RKO (cell line): Measurements from ENCODE around the gene STUM.

ENCODE experiments used
- DNase-seq: peaks from one replicate; pipeline ENCODE4 v3.0.0-alpha.2; 2016; ENCODE audit warnings: low spot score

STUM gene

DNA sequence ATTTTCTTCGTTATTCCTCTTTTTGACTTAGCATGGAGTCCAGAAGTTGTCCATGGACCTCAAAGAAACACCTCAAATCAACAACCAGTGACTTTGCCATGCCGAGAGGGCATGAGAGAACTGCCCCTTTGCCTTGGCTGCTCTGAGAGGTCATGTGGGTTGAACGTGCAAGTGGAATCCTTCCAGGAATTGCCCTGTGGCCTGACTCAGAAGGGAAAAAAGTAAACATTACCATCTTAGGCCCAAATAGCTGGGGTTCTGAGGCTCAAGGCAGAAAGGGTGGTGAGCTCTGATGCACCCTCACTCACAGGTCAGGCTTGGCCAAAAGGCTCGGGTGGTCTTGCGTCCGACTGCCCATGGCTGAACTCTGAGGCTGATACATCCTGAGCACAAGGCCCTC is 15.1 kb downstream of the STUM start:
- DNase-seq, result no peak

DNA sequence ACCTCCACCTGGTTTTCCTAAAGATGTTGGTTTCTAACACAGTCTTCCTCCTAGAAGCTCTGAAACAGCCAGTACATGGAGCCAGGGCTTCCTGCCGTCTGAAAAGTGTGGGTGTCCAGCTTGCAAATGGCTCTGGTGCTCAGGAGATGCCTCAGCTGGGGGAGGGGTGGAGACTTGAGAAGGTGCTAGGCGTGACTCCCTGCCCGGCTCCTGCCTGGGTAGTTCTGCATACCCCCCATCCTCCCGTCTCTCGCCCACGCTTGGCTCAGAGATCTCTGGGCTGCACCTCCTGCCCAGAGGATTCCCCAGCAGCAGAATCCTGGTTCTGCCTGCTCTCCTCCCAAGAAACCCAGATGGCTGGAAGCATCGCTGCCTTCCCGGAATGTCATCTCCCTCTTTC is 16.9 kb downstream of the STUM start:
- DNase-seq, result no peak

DNA sequence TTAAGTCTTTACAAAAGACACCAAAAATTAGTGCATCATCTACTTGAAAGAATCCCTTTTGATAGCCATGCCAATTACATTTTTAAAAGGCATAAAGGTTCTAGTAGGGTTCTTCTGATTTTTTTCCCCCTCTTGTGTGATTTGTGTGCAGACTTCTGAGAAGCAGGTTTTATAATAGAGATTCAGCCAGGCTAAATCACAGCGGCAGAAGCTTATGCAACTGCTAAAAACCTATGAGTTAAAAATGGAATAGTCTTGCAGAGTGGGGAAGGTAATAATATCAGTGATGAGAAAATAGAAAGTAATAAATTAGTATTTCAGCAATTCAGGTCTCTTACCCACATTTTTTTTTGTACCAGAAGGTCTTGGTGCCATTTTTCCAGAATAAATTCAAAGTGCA is 17.7 kb downstream of the STUM start:
- no peak for DNase-seq

DNA sequence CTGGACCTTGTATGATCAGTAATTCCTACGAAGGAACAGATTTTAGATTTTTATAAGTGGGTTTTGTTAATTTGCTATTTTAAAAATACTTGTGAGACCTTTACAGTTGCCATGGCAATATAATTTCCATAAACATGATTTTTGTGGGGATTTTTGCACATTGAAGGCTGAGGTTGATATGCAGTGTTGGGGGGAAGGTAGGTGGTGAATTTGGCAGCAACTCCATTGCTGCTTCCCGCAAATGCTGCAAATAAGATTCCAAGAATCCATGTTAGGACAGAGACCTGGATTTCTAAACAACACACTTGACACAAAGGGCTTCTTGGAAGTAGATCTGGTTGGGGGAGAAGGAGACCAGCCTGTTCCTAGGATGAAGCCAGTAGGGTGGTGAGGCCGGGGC is 18.2 kb downstream of the STUM start:
- DNase-seq, result no peak

DNA sequence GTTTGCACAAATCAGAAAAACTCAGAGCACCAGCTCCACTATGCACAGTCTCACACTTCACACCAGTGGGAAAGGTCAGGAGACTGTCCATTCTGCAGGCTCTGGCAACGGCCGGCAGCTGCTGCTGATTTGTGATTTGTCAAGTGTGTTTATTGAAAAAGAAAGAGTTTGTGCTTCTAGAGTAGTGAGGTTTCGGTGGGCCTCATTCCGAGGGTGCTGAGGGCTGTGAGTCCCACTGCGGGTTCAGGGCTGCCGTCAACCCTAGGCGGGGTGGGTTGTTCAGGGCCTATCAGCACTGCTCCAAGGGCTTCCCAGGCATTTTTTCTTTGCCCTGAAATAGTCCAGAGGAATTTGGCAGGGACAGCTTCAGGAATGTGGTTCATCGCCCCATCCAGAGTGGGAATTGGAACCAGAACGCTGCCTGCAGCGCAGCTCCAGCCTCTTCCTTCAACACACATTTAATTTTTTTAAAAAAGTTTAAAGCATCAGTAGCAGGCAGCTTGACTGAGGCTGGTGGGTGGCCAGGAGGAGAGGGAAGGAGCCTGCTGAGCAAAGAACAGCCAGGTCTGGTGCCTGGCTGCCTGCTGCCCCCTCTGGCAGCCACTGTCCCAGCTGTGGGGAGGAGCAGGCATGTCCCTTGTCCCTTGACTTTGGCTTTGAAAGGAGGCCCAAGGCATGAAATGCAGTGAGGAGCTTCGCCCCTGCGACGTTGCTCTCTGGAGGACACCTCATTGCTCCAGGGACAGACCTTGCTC is 19.7 kb downstream of the STUM start:
- DNase-seq, result no peak

DNA sequence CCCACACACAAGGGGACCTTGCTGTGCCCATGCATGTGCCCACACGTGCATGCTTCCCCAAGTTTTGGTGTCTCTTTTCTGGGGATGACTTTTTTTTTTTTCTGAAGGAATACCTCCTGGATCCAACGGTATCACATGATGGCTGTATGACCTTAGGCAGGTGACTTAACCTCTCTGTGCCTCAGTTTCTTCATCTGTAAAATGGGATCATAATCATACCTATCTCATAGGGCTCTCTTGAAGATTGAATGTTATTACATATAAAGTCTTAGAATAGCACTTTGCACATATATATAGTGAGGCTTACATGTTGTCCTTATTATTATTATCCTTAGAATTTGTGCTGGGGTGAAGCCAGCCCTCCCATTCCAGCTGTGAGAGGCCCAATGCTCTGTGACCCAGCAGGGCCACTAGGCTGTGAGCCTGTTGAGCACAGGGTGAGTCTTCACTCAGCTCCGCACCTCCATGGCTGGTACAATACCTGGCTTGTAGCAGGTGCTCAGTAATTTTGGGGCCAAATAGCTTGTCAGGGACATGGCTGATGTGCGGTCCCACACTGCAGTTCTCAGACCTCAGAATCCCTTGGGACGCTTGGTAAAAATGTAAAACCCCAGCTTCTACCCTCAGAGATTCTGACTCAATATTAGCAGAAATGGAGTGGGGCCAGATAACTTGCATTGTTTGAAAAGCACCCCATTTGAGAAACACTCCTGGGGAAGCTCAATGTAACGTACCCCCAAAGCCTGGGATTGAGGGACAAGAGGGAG is 20.6 kb downstream of the STUM start:
- DNase-seq, result no peak

DNA sequence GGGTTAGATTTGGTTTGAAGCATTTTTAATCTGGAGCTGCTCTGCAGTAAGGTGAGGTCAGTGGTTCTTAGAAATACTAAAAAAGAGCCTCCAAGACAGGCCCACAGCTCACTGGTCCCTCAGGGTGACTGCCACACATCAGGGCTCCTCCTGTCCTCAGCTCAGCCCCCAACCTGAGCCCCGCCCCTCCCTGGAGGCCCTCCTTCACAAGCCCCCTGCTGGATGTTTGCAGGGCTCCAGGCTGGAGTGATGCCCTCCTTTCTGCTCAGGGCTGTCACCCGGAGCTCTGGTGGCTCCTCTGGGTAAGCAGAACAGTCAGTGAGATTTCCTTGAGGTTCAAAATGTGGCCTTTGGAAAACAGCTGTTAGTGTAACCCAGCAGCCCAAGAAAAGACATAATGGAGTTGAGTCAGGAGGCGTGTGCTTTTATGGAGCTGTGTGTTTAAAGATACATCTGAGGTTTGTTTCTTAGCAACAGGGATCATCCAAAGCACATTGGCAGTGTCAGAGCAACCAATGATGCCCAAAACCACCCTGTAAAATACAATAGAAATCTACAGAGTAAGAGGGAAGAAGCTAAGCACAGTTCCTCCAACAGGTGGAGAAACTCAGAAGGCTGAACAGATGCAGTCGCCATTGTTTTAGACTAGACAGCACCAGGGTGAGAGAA is 21.4 kb downstream of the STUM start:
- DNase-seq, result peak; percentile 21

DNA sequence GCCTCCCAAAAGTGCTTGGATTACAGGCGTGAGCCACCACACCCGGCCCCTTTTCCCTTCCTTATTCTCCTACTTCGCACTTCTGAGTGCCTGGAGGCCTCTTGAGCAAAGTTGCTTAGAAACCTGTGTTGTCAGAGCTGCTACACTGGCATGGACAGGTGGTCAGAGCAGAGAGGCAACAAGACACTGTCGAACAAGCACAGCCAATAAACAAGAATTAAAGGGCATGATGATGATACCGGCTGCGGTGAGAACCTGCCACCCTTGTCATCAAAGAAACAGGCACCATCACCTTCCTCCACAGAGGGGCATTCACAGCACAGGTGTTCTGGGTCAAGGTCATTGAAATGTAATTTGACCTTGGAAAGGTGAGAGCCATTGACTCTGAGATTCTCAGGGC is 23.3 kb downstream of the STUM start:
- no peak for DNase-seq

DNA sequence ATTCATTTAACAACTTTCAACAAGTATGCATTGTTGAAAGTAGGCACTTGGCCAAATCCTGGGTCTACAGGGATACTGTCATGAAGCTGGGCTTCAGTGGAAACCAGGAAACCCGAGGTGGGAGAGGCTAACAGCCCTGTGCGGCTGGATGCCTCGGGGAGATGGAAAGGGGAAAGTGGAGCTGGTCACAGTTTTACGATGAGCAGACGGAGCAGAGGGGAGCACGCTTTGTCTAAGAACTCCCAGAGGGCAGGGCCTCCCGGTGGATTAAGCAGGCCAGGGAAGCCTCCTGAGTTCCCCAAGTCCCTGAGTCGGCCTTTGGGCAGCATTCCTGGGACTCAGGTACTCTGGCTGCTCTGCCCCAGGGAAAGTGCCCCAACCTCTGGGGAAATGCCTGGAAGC is 23.8 kb downstream of the STUM start:
- DNase-seq, result no peak

DNA sequence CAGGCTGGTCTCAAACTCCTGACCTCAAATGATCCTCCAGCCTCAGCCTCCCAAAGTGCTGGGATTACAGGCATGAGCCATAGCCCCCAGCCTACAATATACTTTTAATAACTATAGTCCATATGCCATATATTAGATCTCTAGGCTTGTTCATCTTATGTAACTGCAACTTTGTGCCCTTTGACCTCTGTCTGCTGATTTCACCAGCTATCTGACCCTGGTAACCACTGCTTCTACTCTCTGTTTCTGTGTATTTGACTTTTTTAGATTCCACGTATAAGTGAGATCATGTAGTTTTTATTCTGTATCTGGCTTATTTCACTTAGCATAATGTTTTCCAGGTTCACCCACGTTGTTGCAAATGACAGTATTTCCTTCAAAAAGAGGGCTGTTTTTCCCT is 25.5 kb downstream of the STUM start:
- no peak for DNase-seq

DNA sequence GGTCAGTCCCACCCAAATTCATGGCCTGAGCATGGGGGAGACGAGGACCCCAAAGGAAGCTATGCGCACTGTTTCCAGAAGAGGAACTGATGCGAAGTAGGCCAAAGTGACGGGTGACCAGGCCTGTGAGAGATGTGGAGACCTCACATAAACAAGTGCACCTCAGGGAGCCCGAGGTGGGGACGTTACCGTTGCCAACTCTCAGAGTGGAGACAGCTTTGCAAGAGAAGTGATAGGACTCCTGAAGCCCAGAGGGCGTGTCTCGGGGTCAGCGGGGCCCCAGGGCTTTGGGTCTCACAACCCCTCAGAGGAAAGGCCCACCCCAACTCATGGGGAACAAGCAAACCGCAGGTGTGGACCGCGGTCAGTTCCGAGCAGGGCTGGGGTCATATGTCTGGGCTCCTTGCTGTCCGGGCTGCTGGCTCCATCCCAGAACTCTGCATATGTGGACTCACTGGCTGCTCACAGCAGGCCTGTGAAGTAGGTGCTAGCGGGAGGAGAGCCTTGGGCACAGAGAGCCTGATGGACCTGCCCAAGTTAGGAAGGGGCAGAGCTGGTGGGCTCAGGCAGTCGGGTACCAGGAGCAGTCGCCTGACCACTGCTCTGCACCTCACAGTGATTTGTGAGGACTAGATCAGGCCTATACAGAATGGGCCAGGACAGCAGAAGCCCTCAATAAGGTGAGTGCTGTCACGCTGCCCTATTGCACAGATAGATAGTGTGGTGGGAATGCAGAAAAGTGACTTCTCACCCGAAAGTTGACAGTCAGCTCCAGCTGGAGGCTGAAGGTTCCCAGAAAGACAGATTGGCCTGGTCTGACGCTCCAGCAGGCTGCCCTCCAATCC is 26.2 kb downstream of the STUM start:
- DNase-seq, result no peak

DNA sequence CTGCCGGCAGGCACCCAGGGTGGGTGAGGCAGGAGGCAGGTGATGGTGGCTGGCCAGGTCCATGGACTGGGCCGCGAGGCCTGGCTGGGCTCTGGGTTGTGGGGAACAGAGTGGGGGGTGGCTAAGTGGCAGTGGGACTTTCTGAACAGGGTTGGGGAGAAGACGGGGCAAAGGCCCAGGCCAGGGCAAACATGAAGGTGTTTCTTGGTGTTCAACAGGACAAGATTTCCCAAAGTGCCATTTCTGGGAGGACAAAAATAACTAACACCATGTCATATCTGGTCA is 26.8 kb downstream of the STUM start:
- DNase-seq, result no peak

DNA sequence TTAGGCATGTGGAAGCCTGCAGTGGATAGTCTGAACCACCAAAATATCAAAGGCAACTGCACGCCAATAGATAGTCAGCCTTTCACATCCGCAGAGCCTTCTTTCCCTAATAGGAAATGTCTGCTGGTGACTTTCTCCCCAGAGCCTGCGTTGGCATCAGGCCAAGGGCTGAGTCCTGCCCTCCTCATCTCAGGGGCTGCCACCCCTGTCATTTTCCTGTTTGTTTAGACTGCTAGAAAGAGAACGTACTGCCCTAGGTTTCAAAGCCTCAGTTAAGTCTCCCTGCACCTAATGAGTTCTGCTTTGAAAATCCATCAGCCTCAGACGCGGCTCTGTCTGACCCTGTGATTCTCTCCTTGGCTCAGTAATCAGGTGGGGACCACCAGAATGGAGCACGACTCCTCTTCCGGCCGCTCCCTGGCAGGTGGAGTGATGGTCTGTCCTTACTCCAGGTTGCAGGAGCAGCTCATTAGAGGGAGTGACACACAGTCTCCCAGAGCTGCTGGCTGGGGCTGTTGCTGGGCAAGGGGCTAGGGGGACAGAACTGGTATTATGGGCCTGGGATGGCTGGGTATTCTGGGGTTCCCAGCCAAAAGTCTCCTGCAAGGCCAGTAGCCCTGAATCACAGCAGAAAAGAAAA is 27.3 kb downstream of the STUM start:
- DNase-seq, result no peak

DNA sequence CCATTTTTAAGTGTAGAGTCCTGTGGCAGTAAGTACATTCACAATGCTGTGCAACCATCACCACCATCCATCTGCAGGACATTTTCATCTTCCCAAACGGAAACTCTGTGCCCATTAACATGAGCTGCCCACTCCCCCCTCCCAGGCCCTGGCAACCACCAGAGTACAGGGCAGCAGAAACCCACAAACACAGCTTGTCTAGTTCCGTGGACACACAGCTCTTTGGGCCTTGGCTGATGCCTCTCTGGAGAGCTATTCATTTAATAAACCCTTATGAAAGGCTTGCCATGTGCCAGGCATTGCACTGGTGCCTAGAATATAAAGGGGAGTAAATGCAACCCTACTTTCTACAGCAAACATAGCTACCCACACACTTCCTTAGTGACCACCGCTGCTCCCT is 28.0 kb downstream of the STUM start:
- DNase-seq, result no peak

DNA sequence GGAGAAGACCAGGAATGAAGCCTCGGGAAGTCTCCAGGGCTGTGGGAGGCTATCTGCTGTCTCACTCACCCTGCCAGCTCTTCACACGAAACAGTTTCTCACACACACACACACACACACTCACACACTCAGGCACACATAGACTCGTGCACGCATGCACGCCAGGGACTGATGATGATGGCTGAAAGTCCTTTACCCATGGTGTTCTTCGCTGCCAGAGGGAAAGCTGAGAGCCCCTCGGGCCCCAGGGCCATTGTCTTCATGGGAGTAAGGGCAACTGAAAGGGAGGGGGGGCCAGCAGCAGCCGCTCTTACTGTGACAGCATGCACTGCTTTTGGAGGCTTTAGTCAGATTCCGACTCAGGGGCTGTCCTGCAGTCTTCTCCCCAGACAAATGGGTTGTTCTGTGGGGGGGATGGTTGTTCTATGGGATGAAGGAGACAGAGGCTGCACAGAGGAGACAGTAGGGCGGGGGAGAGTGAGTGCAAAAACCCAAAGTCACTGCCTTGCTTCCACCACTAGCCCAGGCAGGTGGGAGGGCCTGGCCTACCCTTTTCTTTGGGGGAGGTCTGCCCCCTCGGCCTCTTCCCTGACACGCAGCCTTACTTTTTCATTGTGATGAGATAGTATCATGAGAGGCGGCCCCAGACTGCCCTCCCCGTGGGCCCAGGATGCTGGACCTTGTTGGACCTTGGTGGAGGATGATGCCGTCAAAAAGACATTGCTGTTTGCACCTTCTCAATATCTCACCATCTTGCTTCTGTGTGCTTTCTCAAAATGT is 29.0 kb downstream of the STUM start:
- DNase-seq, result no peak

DNA sequence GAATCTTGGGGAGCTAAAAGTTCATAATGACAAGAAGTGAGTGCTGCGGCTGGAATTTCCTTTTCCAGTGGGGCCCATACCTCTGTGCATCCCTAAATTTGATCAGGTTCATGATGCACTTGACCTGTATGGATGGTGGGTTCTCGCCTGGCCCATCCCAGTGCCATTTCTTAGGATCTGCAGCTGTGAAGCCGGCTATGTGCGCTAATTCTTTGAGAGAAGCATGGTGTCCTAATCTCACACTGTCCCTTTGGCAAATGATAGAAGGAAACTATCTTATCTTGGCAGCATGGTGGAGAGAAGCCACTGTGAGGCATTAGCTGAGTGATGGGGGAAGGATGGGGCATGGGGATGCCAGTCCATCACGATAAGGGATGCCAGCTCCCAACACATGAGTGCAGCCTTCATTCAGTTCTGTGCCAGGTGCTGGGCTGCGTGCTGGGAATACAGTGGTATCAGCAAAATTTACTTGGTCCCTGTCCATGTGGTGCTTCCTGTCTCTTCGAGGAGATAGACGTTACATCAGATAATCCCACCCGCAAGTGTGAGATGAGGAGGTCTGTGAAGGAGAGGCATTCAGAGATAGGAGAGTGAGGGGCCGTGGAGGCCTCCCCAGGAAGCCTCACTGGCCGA is 30.5 kb downstream of the STUM start:
- no peak for DNase-seq

DNA sequence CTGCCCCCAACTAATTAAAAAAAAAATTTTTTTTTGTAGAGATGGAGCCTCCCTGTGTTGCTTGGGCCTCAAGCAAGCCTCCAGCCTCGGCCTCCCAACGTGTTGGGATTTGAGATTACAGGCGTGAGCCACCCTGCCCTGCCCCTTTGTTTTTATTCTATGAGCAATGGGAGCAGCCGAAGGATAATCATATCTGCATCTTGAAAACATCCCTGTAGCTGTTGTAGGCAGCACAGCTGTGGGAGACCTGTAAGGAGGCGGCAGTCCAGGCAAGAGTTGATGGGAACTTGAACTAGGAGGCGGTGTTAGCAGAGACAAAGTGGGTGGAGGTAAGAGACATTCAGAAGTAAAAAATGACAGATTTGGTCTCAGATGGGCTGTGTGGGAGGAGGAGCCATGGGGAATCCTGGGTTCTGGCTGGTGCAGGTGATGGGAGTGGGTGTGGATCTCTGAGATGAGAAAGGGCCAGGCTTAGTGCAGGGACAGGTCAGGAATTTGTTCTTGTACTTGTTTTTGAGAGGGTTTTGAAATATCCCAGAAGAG is 31.3 kb downstream of the STUM start:
- no peak for DNase-seq

DNA sequence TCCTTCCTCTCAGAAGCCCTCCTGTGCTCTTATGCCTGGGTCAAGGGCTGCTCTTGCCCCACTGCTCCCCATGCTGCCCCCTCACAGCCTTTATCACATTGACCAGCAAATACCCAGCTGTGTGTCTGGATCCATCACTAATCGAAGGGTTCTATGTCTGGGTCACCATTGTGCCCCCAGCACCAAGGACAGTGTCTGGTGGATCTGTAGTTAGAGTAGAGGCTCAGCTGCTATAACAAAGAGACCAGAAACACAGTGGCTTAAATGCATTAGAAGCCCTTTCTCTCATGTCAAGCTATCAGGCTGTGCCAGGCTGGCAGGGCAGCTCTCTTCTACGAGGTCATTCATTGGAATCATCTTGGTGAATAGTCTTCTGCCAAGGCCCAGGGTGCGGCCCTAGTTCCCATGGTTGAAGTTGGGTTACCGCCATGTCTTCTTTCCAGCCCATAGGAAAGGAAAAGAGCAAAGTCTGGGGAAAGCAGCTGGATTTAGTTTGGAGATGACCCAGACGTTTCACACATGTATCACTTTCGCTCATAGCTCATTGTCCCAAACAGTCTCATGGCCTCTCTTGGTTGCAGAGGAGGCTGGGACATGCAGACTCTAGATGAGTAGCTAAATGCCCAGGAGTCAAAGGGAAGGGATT is 32.2 kb downstream of the STUM start:
- no peak for DNase-seq

DNA sequence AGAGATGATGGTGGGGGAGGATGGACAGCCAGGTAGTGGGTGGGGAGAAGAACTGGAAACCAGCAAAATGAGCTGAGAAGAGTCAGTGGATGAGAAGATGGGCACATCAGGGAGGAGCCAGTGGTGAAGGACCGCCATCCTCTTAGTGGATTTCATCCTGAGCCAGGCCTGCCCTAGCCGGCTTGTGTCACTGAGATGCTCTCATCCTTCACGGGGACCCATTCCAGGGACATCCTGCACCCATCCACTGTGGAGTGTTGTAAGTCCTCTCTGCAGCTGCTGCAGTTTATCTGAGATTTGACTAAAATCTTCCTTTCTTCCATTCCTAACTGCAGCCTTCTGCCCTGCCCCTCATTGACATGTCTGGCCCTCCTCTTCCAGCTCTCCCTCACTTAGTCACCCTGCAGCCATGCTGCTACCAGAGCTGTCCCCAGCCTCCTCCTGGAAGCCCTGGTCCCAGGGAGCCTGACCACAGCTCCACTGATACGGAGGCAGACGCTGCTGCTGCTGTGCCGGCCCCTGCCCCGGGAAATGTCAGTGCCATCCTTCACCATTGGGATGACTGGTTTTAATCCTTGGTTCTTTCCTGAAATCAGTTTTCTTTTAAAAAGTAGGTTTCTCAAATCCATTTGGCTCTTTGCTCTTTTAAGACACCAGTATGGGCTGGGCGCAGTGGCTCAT is 33.2 kb downstream of the STUM start:
- DNase-seq, result no peak
